Loucy (cell line): ENCODE measurements around the gene VILL.

Experiments used
- H2AFZ ChIP-seq: fragments of 200-600 bp; sonication (generic); 2 replicates; pipeline ENCODE4 v1.6.0; 2016; ENCODE audit warnings: antibody characterized with exemption, mild to moderate bottlenecking, low read length, moderate library complexity
- H3F3A ChIP-seq: fragments of 200-600 bp; 2 replicates; pipeline ENCODE4 v1.6.0; 2016; ENCODE audit warnings: antibody characterized with exemption, low read depth, mild to moderate bottlenecking
- H3K27me3 ChIP-seq: fragments of 200-600 bp; sonication (generic); 2 replicates; pipeline ENCODE4 v1.6.1; 2014; ENCODE audit warnings: low read length, mild to moderate bottlenecking; ENCODE audit not compliant: insufficient read depth, poor library complexity, severe bottlenecking
- H3K36me3 ChIP-seq: fragments of 200-600 bp; sonication (generic); 2 replicates; pipeline ENCODE4 v1.6.1; 2016; ENCODE audit warnings: low read length; ENCODE audit not compliant: insufficient read depth
- H3K4me1 ChIP-seq: fragments of 200-600 bp; sonication (generic); 2 replicates; pipeline ENCODE4 v1.5.1; 2014; ENCODE audit warnings: low read length, mild to moderate bottlenecking; ENCODE audit not compliant: insufficient read depth, poor library complexity, severe bottlenecking
- H3K4me2 ChIP-seq: fragments of 200-600 bp; sonication (generic); 2 replicates; pipeline ENCODE4 v1.6.0; 2014; ENCODE audit warnings: antibody characterized with exemption, low read length, low read depth, mild to moderate bottlenecking; ENCODE audit not compliant: poor library complexity, severe bottlenecking
- H3K4me3 ChIP-seq: fragments of 200-600 bp; sonication (generic); 2 replicates; pipeline ENCODE4 v1.5.1; 2014; ENCODE audit warnings: low read length, mild to moderate bottlenecking, mixed read lengths; ENCODE audit not compliant: poor library complexity, severe bottlenecking
- H3K79me2 ChIP-seq: fragments of 200-600 bp; sonication (generic); 2 replicates; pipeline ENCODE4 v1.6.1; 2014; ENCODE audit warnings: low read length; ENCODE audit not compliant: insufficient read depth
- H3K9ac ChIP-seq: fragments of 200-600 bp; sonication (generic); 2 replicates; pipeline ENCODE4 v1.6.0; 2014; ENCODE audit warnings: mild to moderate bottlenecking, low read depth, low read length, moderate library complexity; ENCODE audit not compliant: poor library complexity, severe bottlenecking
- H3K9me2 ChIP-seq: fragments of 200-600 bp; sonication (generic); replicated peaks from 2 replicates; pipeline ENCODE4 v1.6.1; 2016; ENCODE audit warnings: low read depth, low read length, mixed read lengths
- H3K9me3 ChIP-seq: fragments of 200-600 bp; sonication (generic); 2 replicates; pipeline ENCODE4 v1.6.1; 2014; ENCODE audit warnings: mild to moderate bottlenecking, antibody characterized with exemption, low read length, low read depth; ENCODE audit not compliant: insufficient read depth
- H4K20me1 ChIP-seq: fragments of 200-600 bp; sonication (generic); 2 replicates; pipeline ENCODE4 v1.6.0; 2014; ENCODE audit warnings: antibody characterized with exemption, low read length, mild to moderate bottlenecking; ENCODE audit not compliant: insufficient read depth, poor library complexity, severe bottlenecking
- EZH2phosphoT487 ChIP-seq: fragments of 200-600 bp; IDR thresholded peaks from 2 replicates; pipeline ENCODE4 v1.6.1; 2018; ENCODE audit warnings: antibody characterized with exemption, mild to moderate bottlenecking, moderate library complexity, borderline replicate concordance
- TF ChIP-seq, protein P1 (sequence below): fragments of 200-600 bp; sonication (generic); conservative IDR thresholded peaks from 2 replicates; pipeline ENCODE4 v1.5.1; 2014; ENCODE audit warnings: mild to moderate bottlenecking, antibody characterized with exemption, low read length

Gene VILL

DNA sequence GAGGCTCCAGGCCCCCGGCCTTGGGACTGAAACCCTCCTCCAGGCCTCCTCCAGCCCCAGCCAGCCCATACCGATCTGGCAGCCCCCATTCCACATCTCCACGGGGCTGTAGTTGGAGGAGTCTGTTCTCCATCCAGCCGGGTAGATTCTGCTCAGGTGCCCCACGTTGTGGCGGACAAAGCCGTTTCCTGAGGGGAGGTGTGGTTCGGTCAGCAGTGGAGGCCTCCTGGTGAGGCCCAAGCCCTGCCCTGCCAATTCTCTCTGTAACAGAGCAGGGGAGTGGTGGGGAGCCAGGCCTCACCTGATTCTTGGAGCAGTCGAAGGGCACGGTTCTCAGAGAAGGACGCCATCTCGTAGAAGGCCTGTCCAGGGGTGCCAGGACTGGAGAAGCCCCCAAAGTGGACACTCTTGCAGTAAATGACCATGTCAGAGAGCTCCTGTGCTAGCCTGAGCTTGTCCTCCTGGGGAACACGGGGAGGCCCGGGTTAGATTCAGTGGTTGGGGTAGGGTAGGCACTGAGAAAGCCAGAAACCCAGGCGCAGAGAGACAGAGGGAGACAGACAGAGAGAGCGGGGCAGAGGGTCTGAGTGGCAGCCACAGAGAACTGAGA is 18.5 kb downstream of the VILL start:
- Histone ChIP-seq H3K79me2 (no peaks in the 10 kb centered on the region), H3K9me2 (no peaks in the 10 kb centered on the region), H3K4me2 (no peak overlapping the region), H3K9me3 (no peaks in the 10 kb centered on the region), H4K20me1 (no peaks in the 10 kb centered on the region), H3K4me1 (no peaks in the 10 kb centered on the region), H2AFZ (no peak overlapping the region), H3K27me3 (no peaks in the 10 kb centered on the region), H3K9ac (no peak overlapping the region), H3K36me3 (peaks cover 7% of the 10 kb centered on the region; the same call in 1 of the 2 replicates), H3K4me3 (no peak overlapping the region), H3F3A (no peaks in the 10 kb centered on the region)
- TF ChIP-seq, protein P1, sequence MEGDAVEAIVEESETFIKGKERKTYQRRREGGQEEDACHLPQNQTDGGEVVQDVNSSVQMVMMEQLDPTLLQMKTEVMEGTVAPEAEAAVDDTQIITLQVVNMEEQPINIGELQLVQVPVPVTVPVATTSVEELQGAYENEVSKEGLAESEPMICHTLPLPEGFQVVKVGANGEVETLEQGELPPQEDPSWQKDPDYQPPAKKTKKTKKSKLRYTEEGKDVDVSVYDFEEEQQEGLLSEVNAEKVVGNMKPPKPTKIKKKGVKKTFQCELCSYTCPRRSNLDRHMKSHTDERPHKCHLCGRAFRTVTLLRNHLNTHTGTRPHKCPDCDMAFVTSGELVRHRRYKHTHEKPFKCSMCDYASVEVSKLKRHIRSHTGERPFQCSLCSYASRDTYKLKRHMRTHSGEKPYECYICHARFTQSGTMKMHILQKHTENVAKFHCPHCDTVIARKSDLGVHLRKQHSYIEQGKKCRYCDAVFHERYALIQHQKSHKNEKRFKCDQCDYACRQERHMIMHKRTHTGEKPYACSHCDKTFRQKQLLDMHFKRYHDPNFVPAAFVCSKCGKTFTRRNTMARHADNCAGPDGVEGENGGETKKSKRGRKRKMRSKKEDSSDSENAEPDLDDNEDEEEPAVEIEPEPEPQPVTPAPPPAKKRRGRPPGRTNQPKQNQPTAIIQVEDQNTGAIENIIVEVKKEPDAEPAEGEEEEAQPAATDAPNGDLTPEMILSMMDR = no peak
- no peak for TF ChIP-seq EZH2phosphoT487

GRCh38 chr3:38009807-38010591 is 19.4 kb downstream of the VILL start:
- Histone ChIP-seq H3K9ac (no peak overlapping the region), H4K20me1 (no peaks in the 10 kb centered on the region), H3K4me1 (no peaks in the 10 kb centered on the region), H3K79me2 (no peaks in the 10 kb centered on the region), H2AFZ (no peak overlapping the region), H3F3A (no peaks in the 10 kb centered on the region), H3K36me3 (peaks cover 7% of the 10 kb centered on the region; the same call in 1 of the 2 replicates), H3K9me3 (no peaks in the 10 kb centered on the region), H3K4me2 (no peak overlapping the region), H3K4me3 (no peak overlapping the region), H3K27me3 (no peaks in the 10 kb centered on the region), H3K9me2 (no peaks in the 10 kb centered on the region)
- TF ChIP-seq, protein P1 = no peak
- TF ChIP-seq EZH2phosphoT487 = no peak

DNA sequence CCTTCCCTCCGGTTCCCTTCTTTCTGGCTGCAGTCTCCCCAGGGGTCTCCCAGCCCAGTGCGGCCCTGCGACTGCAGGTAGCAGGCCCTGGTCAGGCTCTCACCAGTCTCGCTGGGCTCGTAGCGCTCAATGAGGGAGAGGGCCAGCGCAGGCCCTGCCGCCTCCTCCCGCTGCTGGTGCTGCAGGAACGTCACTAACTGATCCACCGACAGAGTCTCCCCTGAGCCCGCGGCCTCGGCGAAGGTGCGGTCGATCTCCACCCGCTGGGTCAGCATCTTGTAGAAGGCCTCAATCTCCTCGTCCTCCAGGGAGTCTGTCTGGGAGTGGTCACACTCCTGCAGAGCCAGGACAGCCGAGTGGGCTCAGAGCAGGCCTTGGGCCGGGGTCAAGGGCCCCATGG is 20.5 kb downstream of the VILL start:
- Histone ChIP-seq H3K9me2 (no peaks in the 10 kb centered on the region), H3F3A (no peaks in the 10 kb centered on the region), H3K36me3 (peaks cover 7% of the 10 kb centered on the region; the same call in 1 of the 2 replicates), H3K4me3 (no peak overlapping the region), H3K4me1 (no peaks in the 10 kb centered on the region), H3K9ac (no peak overlapping the region), H2AFZ (no peak overlapping the region), H4K20me1 (no peaks in the 10 kb centered on the region), H3K27me3 (no peaks in the 10 kb centered on the region), H3K9me3 (no peaks in the 10 kb centered on the region), H3K4me2 (no peak overlapping the region), H3K79me2 (no peaks in the 10 kb centered on the region)
- TF ChIP-seq, protein P1 = no peak
- TF ChIP-seq EZH2phosphoT487 = no peak
